ENCODE data around the gene NLGN1. TPM values are rescaled to one million over a fixed set of nuclear protein-coding genes. Genes with fewer than 3 reads are reported as not detected.

NLGN1 gene
- total and polyA plus RNA-seq, 9 of the 15 experiments (the other 6 are each of a cell fraction or from before 2014, with no cell fraction given), result under 0.01 to 0.01 TPM; not detected in 7

GRCh38 chr3:173416070-173416469 is 18.5 kb downstream of the NLGN1 start (continued):
- TF ChIP-seq KAT2B (IDR thresholded peaks at IDR 0.05; ENCODE audit: low read depth, low read length) (no peak), SMARCB1 (IDR thresholded peaks at IDR 0.05; ENCODE audit: insufficient read length, low read depth) (no peak), HDAC2 (IDR thresholded peaks at IDR 0.05) (no peak), CEBPB (tag; IDR thresholded peaks at IDR 0.05) (no peak), DIDO1 (tag; IDR thresholded peaks at IDR 0.05; ENCODE audit: low read depth) (no peak)

- 0% methylated on average over 5 of the region's 5 CpGs for WGBS (ENCODE audit: insufficient coverage, low coverage, missing lambda C conversion rate)
- BruUV-seq (replicated peaks), result no TSS peak
- H3K9me3 ChIP-seq (replicated peaks; ENCODE audit: control insufficient read depth, insufficient read depth, low read depth, low read length), result 0 out of 2 replicates have a peak, but pooled peaks cover 2% of the 10 kb centered on the region
These were observed 31.5 kb downstream of the NLGN1 start for GRCh38 chr3:173429076-173429475.

More at GRCh38 chr3:173429076-173429475, 31.5 kb downstream of the NLGN1 start:
- FAIRE-seq, result no peak
- Histone ChIP-seq H3K79me2 (ENCODE audit: control insufficient read depth, insufficient read depth, low read length) (no peaks in the 10 kb centered on the region), H3K4me3 (no peak overlapping the region), H2AFZ (ENCODE audit: low read depth, low read length) (no peak overlapping the region), H3K4me1 (replicated peaks in 1 of 2; ENCODE audit: control insufficient read depth in 2 of 2, insufficient read depth in 2 of 2, low read length in 2 of 2) (no peaks in the 10 kb centered on the region), H3K4me2 (ENCODE audit: insufficient read depth, low read length) (no peak overlapping the region), H3K27me3 (ENCODE audit: control insufficient read depth in 2 of 2, insufficient read depth in 2 of 2, low read length in 2 of 2) (no peaks in the 10 kb centered on the region), H3K9me1 (ENCODE audit: control insufficient read depth, insufficient read depth, low read length) (no peaks in the 10 kb centered on the region), H3K9ac (ENCODE audit: insufficient read depth in 1 of 2, low read depth in 2 of 2, low read length in 2 of 2) (no peak overlapping the region), H3K27ac (ENCODE audit: extremely low read depth, low read depth, low read length) (no peak overlapping the region), H3K36me3 (ENCODE audit: control insufficient read depth, insufficient read depth, low read length) (no peaks in the 10 kb centered on the region), H4K20me1 (replicated peaks; ENCODE audit: control insufficient read depth, insufficient read depth, low read length) (no peaks in the 10 kb centered on the region)
- TF ChIP-seq ZNF699 (CRISPR knock-in tag; IDR thresholded peaks at IDR 0.05; ENCODE audit: insufficient replicate concordance) (no peak), NFYB (IDR thresholded peaks at IDR 0.05; ENCODE audit: extremely low read depth, insufficient read length) (no peak), VEZF1 (CRISPR knock-in tag; IDR thresholded peaks at IDR 0.05) (no peak)
- no peak for ATAC-seq
- DNase-seq (ENCODE audit: extremely low read depth in 1 of 4, low spot score in 3 of 4), result no peak
- intact Hi-C loops (cut with micrococcal nuclease), result no loop called here
- in situ Hi-C loops (cut with MboI), result no loop called here
- CTCF ChIA-PET (ENCODE audit: low intra/inter-chr PET ratio), result no interaction called here
- POLR2A ChIA-PET, result no interaction called here
